ENCODE results near the gene MNT.
"Not testable (repeated sequence)": the region's sequence is repeated elsewhere in the genome, so short reads cannot be mapped to it uniquely, and the experiment has no call there.

MNT gene

GRCh38 chr17:2400877-2401425, at the start of gene MNT:
MNT (minus strand) TSS chr17:2401060; CDS start chr17:2400712, 348 bp downstream.
- peak; percentile 93 for DNase-seq
- H3K27ac ChIP-seq, result peak within 1 kb of the TSS; percentile 95
- TF ChIP-seq CTCF (IDR thresholded peaks at IDR 0.05; ENCODE audit: low read depth, low read length), result no peak

GRCh38 chr17:2450016-2450650, 49.3 kb upstream of the MNT start:
- Histone ChIP-seq H3K36me3 (peaks cover 20% of the 10 kb centered on the region), H3K27ac (peak overlapping the region; percentile 76), H3K9me3 (ENCODE audit: severe bottlenecking) (peaks cover 13% of the 10 kb centered on the region), H3K4me3 (ENCODE audit: low read depth, low read length) (no peak overlapping the region), H3K27me3 (ENCODE audit: insufficient read depth, low read depth, severe bottlenecking) (no peaks in the 10 kb centered on the region)
- TF ChIP-seq CTCF (IDR thresholded peaks at IDR 0.05; ENCODE audit: low read depth, low read length), result no peak
- no peak for DNase-seq

More at GRCh38 chr17:2400877-2401425, at the start of gene MNT:
- no peaks in the 10 kb centered on the region for H3K9me3 ChIP-seq (ENCODE audit: severe bottlenecking)
- peaks cover 6% of the 10 kb centered on the region for H3K36me3 ChIP-seq
- no peaks in the 10 kb centered on the region for H3K27me3 ChIP-seq (ENCODE audit: insufficient read depth, low read depth, severe bottlenecking)
- peak within 1 kb of the TSS; percentile 82 for H3K4me3 ChIP-seq (ENCODE audit: low read depth, low read length)

DNA sequence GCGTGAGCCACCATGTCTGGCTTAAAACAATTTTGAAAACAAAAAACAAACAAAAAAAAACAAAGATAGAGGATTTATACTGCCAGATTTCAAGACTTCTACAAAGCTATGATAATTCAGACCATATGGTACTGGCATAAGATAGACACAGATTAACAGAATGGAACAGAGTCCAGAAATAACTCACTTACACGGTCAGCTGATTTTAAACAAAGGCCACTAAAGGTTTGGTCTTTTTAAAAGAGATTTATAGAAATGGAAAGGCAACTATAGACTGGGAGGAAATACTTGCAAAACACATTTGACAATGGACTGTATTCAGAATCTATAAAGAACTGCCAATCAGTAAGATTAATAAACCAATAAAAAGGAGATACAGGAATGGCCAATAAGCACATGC, 48.6 kb upstream of the MNT start:
- peak overlapping the region; percentile 76 for H3K27ac ChIP-seq
- no peak for DNase-seq
- H3K27me3 ChIP-seq (ENCODE audit: insufficient read depth, low read depth, severe bottlenecking), result no peaks in the 10 kb centered on the region
- no peak overlapping the region for H3K4me3 ChIP-seq (ENCODE audit: low read depth, low read length)
- TF ChIP-seq CTCF (IDR thresholded peaks at IDR 0.05; ENCODE audit: low read depth, low read length), result no peak
- H3K36me3 ChIP-seq, result peaks cover 23% of the 10 kb centered on the region
- H3K9me3 ChIP-seq (ENCODE audit: severe bottlenecking), result peaks cover 13% of the 10 kb centered on the region

DNA sequence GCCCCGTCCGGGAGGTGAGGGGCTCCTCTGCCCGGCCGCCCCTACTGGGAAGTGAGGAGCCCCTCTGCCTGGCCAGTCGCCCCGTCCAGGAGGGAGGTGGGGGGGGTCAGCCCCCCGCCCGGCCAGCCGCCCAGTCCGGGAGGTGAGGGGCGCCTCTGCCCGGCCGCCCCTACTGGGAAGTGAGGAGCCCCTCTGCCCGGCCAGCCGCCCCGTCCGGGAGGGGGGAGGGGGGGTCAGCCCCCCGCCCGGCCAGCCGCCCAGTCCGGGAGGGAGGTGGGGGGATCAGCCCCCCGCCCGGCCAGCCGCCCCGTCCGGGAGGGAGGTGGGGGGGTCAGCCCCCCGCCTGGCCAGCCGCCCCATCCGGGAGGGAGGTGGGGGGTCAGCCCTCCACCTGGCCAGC, 46.6 kb upstream of the MNT start:
- Histone ChIP-seq H3K36me3 (peaks cover 23% of the 10 kb centered on the region), H3K9me3 (ENCODE audit: severe bottlenecking) (peaks cover 13% of the 10 kb centered on the region)
- not testable (repeated sequence) for H3K27ac ChIP-seq; DNase-seq; H3K27me3 ChIP-seq (ENCODE audit: insufficient read depth, low read depth, severe bottlenecking); H3K4me3 ChIP-seq (ENCODE audit: low read depth, low read length)

GRCh38 chr17:2445638-2446037, 44.8 kb upstream of the MNT start:
- Histone ChIP-seq H3K4me3 (ENCODE audit: low read depth, low read length) (no peak overlapping the region), H3K36me3 (peaks cover 30% of the 10 kb centered on the region), H3K9me3 (ENCODE audit: severe bottlenecking) (peaks cover 13% of the 10 kb centered on the region), H3K27me3 (ENCODE audit: insufficient read depth, low read depth, severe bottlenecking) (no peaks in the 10 kb centered on the region), H3K27ac (no peak overlapping the region)
- TF ChIP-seq CTCF (IDR thresholded peaks at IDR 0.05; ENCODE audit: low read depth, low read length), result no peak
- DNase-seq, result no peak

DNA sequence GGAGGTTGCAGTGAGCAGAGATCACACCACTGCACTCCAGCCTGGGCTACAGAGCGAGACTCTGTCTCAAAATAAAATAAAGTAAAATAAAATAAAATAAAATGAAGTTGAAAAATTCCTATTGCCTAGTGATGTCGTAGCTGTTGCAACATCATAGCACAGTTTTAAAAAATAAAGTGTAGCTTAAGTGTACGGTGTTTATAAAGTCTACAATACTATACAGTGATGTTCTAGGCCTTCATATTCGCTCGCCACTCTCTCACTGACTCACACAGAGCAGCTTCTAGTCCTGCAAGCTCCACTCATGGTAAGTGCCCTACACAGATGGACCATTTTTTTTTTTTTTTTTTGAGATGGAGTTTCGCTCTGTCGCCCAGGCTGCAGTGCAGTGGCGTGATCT, 43.5 kb upstream of the MNT start:
- no peak overlapping the region for H3K4me3 ChIP-seq (ENCODE audit: low read depth, low read length)
- TF ChIP-seq CTCF (IDR thresholded peaks at IDR 0.05; ENCODE audit: low read depth, low read length), result no peak
- peak overlapping the region; percentile 42 for H3K27ac ChIP-seq
- no peak for DNase-seq
- peaks cover 36% of the 10 kb centered on the region for H3K36me3 ChIP-seq
- no peaks in the 10 kb centered on the region for H3K27me3 ChIP-seq (ENCODE audit: insufficient read depth, low read depth, severe bottlenecking)
- peaks cover 13% of the 10 kb centered on the region for H3K9me3 ChIP-seq (ENCODE audit: severe bottlenecking)
